Mucosa of rectum (tissue), 2 donors: ENCODE measurements around the gene LAMB4.

ENCODE experiments used
- H3K27ac ChIP-seq, 2 donors: one replicate each; pipeline ENCODE4 v1.7.0; 2013; ENCODE audit warnings: inconsistent platforms in 2 of 2, low read depth in 2 of 2, low read length in 2 of 2
- H3K27me3 ChIP-seq, 2 donors: one replicate each; pipeline ENCODE4 v1.7.0; 2013; ENCODE audit warnings: low read length in 2 of 2; ENCODE audit not compliant: control insufficient read depth in 2 of 2, insufficient read depth in 2 of 2
- H3K36me3 ChIP-seq, 2 donors: one replicate each; pipeline ENCODE4 v1.7.0; 2013; ENCODE audit warnings: low read length in 2 of 2; ENCODE audit not compliant: control insufficient read depth in 2 of 2, insufficient read depth in 2 of 2
- H3K4me1 ChIP-seq, 2 donors: one replicate each; pipeline ENCODE4 v1.7.0; 2013; ENCODE audit warnings: low read length in 2 of 2, mild to moderate bottlenecking in 1 of 2; ENCODE audit not compliant: control insufficient read depth in 2 of 2, insufficient read depth in 2 of 2
- H3K4me3 ChIP-seq, 2 donors: one replicate each; pipeline ENCODE4 v1.7.0; 2013; ENCODE audit warnings: low read length in 2 of 2
- H3K9ac ChIP-seq, 2 donors: one replicate each; pipeline ENCODE4 v1.7.0; 2013; ENCODE audit warnings: low read length in 2 of 2, low read depth in 1 of 2, mild to moderate bottlenecking in 1 of 2
- H3K9me3 ChIP-seq, 2 donors: one replicate each; pipeline ENCODE4 v1.7.0; 2013; ENCODE audit warnings: low read length in 2 of 2; ENCODE audit not compliant: control insufficient read depth in 2 of 2
- donor health status: healthy.
- donor health status: Normal muscosa, but diverticular disease.

LAMB4 gene

DNA sequence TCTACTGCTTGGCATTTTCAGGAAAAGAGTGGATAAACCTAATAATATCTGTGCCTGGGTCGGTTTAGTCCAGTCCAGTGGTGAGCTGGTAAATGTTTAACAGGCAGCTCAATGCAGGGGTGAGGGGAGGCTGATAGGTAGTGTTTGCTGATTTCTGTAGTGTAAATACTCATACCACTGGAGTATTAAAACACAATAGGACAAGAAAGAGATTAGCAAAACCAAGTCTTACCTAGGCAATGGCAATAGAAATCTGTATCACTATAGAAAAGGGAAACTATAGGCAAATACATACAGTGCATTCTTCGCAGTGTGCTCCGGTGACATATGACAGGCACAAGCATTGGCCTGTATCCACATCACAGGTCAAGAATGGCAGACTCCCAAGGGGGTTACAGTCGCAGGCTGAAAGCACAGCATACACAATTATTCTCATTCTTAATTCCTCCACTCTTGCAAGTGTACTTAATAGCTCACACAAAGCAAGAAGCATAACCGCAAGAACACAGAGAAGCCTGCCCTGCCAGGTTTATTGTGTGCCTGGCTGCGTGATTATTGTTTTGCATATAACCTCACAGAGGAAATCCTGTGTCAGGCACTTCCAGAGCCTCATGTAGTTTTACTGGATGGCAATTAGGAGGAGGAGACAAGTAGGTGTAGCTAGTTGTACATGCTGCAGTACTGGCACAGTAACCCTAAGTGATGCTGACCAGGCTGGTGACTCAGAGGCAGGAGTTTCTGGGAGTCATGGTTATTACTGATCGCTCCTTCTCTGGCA is 35.0 kb downstream of the LAMB4 start:
- Histone ChIP-seq H3K4me1 (peaks cover 4 to 15% of the 10 kb centered on the region in 2 donors), H3K4me3 (peak overlapping the region in 1 of 2 donors; percentile 43), H3K36me3 (no peaks in the 10 kb centered on the region), H3K9me3 (no peaks in the 10 kb centered on the region), H3K27me3 (no peaks in the 10 kb centered on the region), H3K27ac (peak overlapping the region; percentile 60 to 61), H3K9ac (peak overlapping the region in 1 of 2 donors; percentile 21)

GRCh38 chr7:108094346-108094745 is 35.8 kb downstream of the LAMB4 start:
- H3K27ac ChIP-seq = no peak overlapping the region
- no peak overlapping the region for H3K9ac ChIP-seq
- H3K27me3 ChIP-seq = no peaks in the 10 kb centered on the region
- no peaks in the 10 kb centered on the region for H3K9me3 ChIP-seq
- H3K4me3 ChIP-seq = no peak overlapping the region
- H3K36me3 ChIP-seq = no peaks in the 10 kb centered on the region
- peaks cover 4 to 15% of the 10 kb centered on the region in 2 donors for H3K4me1 ChIP-seq

DNA sequence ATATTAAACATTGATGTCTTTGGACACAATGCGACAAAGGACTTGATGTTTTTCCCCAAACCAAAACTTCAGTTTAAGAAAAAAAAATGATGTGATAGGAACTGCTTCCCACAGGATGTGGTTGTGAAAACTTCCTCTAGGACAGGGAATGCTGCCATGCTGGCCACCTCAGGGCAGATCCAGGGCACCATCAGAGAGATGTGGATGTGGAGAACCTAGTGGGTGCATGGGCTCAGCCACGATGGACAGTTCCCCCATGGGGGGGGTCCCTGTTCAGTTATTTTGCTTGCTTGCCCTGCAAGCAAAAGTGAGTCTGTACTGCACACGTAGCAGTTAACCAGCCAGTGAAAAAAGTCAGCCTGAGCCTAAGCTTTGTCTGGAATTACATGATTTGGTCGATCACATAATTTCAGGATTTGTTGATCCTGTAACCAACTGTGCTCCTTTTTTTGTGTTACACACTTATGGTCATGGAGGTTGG is 36.3 kb downstream of the LAMB4 start:
- Histone ChIP-seq H3K9ac (no peak overlapping the region), H3K9me3 (no peaks in the 10 kb centered on the region), H3K4me1 (peaks cover 4 to 15% of the 10 kb centered on the region in 2 donors), H3K36me3 (no peaks in the 10 kb centered on the region), H3K27ac (no peak overlapping the region), H3K27me3 (no peaks in the 10 kb centered on the region), H3K4me3 (no peak overlapping the region)

DNA sequence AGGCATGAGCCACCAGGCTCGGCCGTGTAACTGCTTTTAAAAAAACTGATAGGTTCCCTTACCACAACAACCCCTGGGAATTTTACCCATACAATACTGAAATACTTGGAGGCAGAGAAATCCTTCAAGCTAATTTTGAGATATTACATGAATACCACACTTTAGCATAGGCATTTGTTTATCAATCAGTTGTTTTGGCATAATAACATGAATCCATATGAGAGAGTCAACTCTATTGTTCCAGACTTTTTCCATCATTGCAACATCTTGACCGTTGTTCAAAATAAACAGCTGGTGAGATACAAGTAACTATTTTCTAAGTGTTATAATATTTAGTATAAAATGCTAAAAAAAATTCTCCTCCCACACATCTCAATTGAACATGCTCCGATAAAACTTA is 36.8 kb downstream of the LAMB4 start:
- Histone ChIP-seq H3K9me3 (no peaks in the 10 kb centered on the region), H3K4me3 (no peak overlapping the region), H3K27ac (no peak overlapping the region), H3K27me3 (no peaks in the 10 kb centered on the region), H3K4me1 (peaks cover 4 to 15% of the 10 kb centered on the region in 2 donors), H3K9ac (no peak overlapping the region), H3K36me3 (no peaks in the 10 kb centered on the region)

DNA sequence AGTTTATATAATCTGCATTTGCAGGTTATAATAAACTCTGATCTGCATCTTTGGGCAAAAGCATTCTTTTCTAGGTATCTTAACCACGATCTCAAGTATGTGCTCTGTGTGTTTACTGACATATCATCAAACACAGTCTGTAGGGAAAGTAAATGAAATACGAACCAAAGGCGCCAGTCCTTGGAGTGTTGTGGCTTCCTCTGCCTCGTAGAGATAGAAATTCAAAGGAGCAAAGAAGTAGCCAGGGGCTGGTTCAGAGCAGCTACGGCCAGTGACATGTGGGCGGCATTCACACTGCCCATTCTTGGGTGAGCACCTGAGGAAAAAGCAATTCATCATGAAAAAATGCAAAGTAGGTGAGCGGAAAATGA is 38.7 kb downstream of the LAMB4 start:
- Histone ChIP-seq H3K9me3 (no peaks in the 10 kb centered on the region), H3K36me3 (no peaks in the 10 kb centered on the region), H3K27ac (no peak overlapping the region), H3K9ac (no peak overlapping the region), H3K4me1 (peaks cover 4 to 15% of the 10 kb centered on the region in 2 donors), H3K4me3 (no peak overlapping the region), H3K27me3 (no peaks in the 10 kb centered on the region)

- H3K9ac ChIP-seq = no peak overlapping the region
- H3K4me3 ChIP-seq = no peak overlapping the region
- H3K36me3 ChIP-seq = no peaks in the 10 kb centered on the region
- no peaks in the 10 kb centered on the region for H3K27me3 ChIP-seq
- no peak overlapping the region for H3K27ac ChIP-seq
- peaks cover 4 to 13% of the 10 kb centered on the region in 2 donors for H3K4me1 ChIP-seq
- H3K9me3 ChIP-seq = no peaks in the 10 kb centered on the region
Observed at GRCh38 chr7:108090791-108091460, 39.2 kb downstream of the LAMB4 start.

GRCh38 chr7:108089381-108089780 is 40.8 kb downstream of the LAMB4 start:
- Histone ChIP-seq H3K4me3 (no peak overlapping the region), H3K36me3 (no peaks in the 10 kb centered on the region), H3K9me3 (no peaks in the 10 kb centered on the region), H3K9ac (no peak overlapping the region), H3K27ac (no peak overlapping the region), H3K4me1 (no peaks in the 10 kb centered on the region), H3K27me3 (no peaks in the 10 kb centered on the region)

DNA sequence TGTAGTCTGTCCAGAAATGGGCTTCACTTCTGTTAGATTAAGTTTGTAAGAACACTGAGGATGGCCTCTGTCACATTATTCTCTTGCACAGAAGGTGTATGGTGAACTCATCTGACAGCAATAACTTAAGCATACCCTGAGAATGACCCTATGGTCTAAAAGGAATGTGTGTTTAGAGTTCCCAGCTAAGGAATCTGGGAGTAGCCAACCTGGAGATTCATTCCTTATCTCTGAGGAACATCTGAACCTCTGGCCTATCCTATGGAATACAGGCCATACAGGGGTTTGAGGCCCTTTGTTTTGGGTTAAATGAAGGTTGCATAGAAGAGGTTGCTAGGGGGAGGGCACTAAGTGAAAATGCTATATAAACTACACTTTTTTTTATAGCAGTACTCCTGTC is 41.4 kb downstream of the LAMB4 start:
- Histone ChIP-seq H3K36me3 (no peaks in the 10 kb centered on the region), H3K4me3 (no peak overlapping the region), H3K9ac (no peak overlapping the region), H3K27me3 (no peaks in the 10 kb centered on the region), H3K9me3 (no peaks in the 10 kb centered on the region), H3K27ac (no peak overlapping the region), H3K4me1 (no peaks in the 10 kb centered on the region)

DNA sequence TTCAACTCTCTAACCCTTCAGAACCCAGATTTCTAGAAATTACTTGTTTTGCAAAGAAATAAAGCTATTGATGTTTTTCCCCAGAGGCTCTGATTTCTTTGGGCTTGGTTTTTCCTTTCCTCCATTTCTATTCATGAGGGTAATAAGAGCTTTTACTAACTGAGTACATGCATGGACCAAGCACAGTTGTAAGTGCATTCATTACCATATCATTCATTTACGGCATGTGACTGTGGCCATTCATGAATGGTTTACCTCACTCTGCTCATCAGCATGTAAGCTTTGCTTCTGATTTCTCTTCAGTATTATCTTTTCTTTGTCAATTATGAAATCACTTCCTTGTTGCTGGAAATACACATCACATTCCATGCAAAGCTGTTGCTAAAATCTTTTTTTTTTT is 42.4 kb downstream of the LAMB4 start:
- H3K9ac ChIP-seq = no peak overlapping the region
- no peaks in the 10 kb centered on the region for H3K9me3 ChIP-seq
- no peaks in the 10 kb centered on the region for H3K27me3 ChIP-seq
- no peak overlapping the region for H3K4me3 ChIP-seq
- H3K27ac ChIP-seq = no peak overlapping the region
- H3K4me1 ChIP-seq = no peaks in the 10 kb centered on the region
- no peaks in the 10 kb centered on the region for H3K36me3 ChIP-seq

- Histone ChIP-seq H3K27me3 (no peaks in the 10 kb centered on the region), H3K9ac (no peak overlapping the region), H3K36me3 (no peaks in the 10 kb centered on the region), H3K4me1 (no peaks in the 10 kb centered on the region), H3K4me3 (no peak overlapping the region), H3K9me3 (no peaks in the 10 kb centered on the region), H3K27ac (no peak overlapping the region)
Observed at GRCh38 chr7:108086962-108087361, 43.2 kb downstream of the LAMB4 start.
